Dedifferentiated amniotic fluid mesenchymal stem cell (primary cell): ENCODE measurements around the gene SPANXA2.
"Not testable (repeated sequence)": the region's sequence is repeated elsewhere in the genome, so short reads cannot be mapped to it uniquely, and the experiment has no call there.

Source experiments
- DNase-seq: peaks from one replicate; pipeline ENCODE4 v3.0.0-alpha.2; 2016; ENCODE audit errors: extremely low spot score

The SPANXA2 gene

GRCh38 chrX:141589408-141589807 lies at the start of gene SPANXA2:
Gene SPANXA2 (plus strand): TSS chrX:141589708. CDS start chrX:141589768, 60 bp downstream.
- not testable (repeated sequence) for DNase-seq

- DNase-seq: not testable (repeated sequence)
These were observed 47.0 kb upstream of the SPANXA2 start for GRCh38 chrX:141542551-141542950.

- not testable (repeated sequence) for DNase-seq
These were observed 4.9 kb upstream of the SPANXA2 start, which contains the start of gene SPANXA1 for GRCh38 chrX:141584638-141585037. Gene SPANXA1 (minus strand): TSS chrX:141584738. CDS start chrX:141584678, 60 bp downstream.

- DNase-seq: no peak
These were observed 19.6 kb downstream of the SPANXA2 start for GRCh38 chrX:141609111-141609510.

- peak; percentile 46 for DNase-seq
These were observed 29.8 kb downstream of the SPANXA2 start for GRCh38 chrX:141619336-141619735.

GRCh38 chrX:141632124-141632523 lies 42.6 kb downstream of the SPANXA2 start:
- DNase-seq: no peak

GRCh38 chrX:141638550-141638949 lies 49.0 kb downstream of the SPANXA2 start:
- DNase-seq: no peak
